OCI-LY3 (cell line): ENCODE data around the gene SLC52A3.

Experiments
- CTCF ChIP-seq: fragments of 200-600, 300-600 bp; sonication (generic); IDR thresholded peaks from 2 replicates; pipeline ENCODE4 v1.5.1; 2014; ENCODE audit warnings: antibody characterized with exemption, low read length, low read depth
- EZH2phosphoT487 ChIP-seq: fragments of 200-600 bp; shearing (Covaris generic); IDR thresholded peaks from 2 replicates; pipeline ENCODE4 v1.6.1; 2018; ENCODE audit warnings: antibody characterized with exemption, mixed run types, low read depth

GRCh38 chr20:791056-791455 is 22.8 kb upstream of the SLC52A3 start:
- TF ChIP-seq CTCF (no peak), EZH2phosphoT487 (no peak)
